ENCODE measurements around the gene PCDHGA1.

GRCh38 chr5:141477815-141478214, 147.5 kb downstream of the PCDHGA1 start:
- TF ChIP-seq CTCF (tag by site-specific recombination; IDR thresholded peaks at IDR 0.05) (no peak), ZNF398 (tag by site-specific recombination; IDR thresholded peaks at IDR 0.05) (no peak), ZNF580 (tag by site-specific recombination; IDR thresholded peaks at IDR 0.05) (no peak), BCL11A (tag by site-specific recombination; IDR thresholded peaks at IDR 0.05; ENCODE audit: low read depth) (no peak), ZBTB48 (tag by site-specific recombination; IDR thresholded peaks at IDR 0.05) (no peak), SP7 (tag by site-specific recombination; IDR thresholded peaks at IDR 0.05) (no peak), ZNF843 (tag by site-specific recombination; IDR thresholded peaks at IDR 0.05) (no peak), REST (tag by site-specific recombination; IDR thresholded peaks at IDR 0.05) (no peak), BCL6B (tag by site-specific recombination; IDR thresholded peaks at IDR 0.05) (no peak), ZBTB26 (tag by site-specific recombination; optimal IDR thresholded peaks at IDR 0.05) (no peak), ZNF114 (tag by site-specific recombination; IDR thresholded peaks at IDR 0.05) (no peak), ZNF558 (tag by site-specific recombination; IDR thresholded peaks at IDR 0.05) (no peak)
